Smooth muscle cell (in vitro differentiated cells): Measurements from ENCODE around the gene VTI1A. TPM values are rescaled to one million over a fixed set of nuclear protein-coding genes. Genes with fewer than 3 reads are reported as not detected.

Experiments
- DNase-seq: peaks from one replicate; lab custom pipeline; 2025; ENCODE audit not compliant: unreplicated experiment; lab: John Stamatoyannopoulos, UW
- H2AFZ ChIP-seq: fragments of 200-600 bp; sonication (generic); 2 replicates; pipeline ENCODE4 v1.6.0; 2016; ENCODE audit warnings: antibody characterized with exemption, low read depth, mild to moderate bottlenecking
- H3F3A ChIP-seq: fragments of 200-600 bp; sonication (generic); 2 replicates; pipeline ENCODE4 v1.6.0; 2017; ENCODE audit warnings: antibody characterized with exemption, low read depth
- H3K27ac ChIP-seq: fragments of 200-600 bp; sonication (generic); 2 replicates; pipeline ENCODE4 v1.5.1; 2016; ENCODE audit warnings: low read depth, mild to moderate bottlenecking
- H3K27me3 ChIP-seq: fragments of 200-600 bp; sonication (generic); 2 replicates; pipeline ENCODE4 v1.6.1; 2016; ENCODE audit warnings: low read depth, mild to moderate bottlenecking
- H3K36me3 ChIP-seq: fragments of 200-600 bp; sonication (generic); 2 replicates; pipeline ENCODE4 v1.5.1; 2016; ENCODE audit warnings: low read depth
- H3K4me1 ChIP-seq: fragments of 200-600 bp; sonication (generic); 2 replicates; pipeline ENCODE4 v1.5.1; 2016; ENCODE audit warnings: low read depth
- H3K4me2 ChIP-seq: fragments of 200-600 bp; sonication (generic); 2 replicates; pipeline ENCODE4 v1.6.0; 2016; ENCODE audit warnings: mild to moderate bottlenecking
- H3K4me3 ChIP-seq: fragments of 200-600 bp; sonication (generic); 2 replicates; pipeline ENCODE4 v1.5.1; 2016; ENCODE audit warnings: mild to moderate bottlenecking
- H3K79me2 ChIP-seq: fragments of 200-600 bp; sonication (generic); 2 replicates; pipeline ENCODE4 v1.6.0; 2016; ENCODE audit warnings: low read depth, mild to moderate bottlenecking
- H3K9ac ChIP-seq: fragments of 200-600 bp; sonication (generic); 2 replicates; pipeline ENCODE4 v1.6.0; 2016; ENCODE audit warnings: low read depth
- H3K9me3 ChIP-seq: fragments of 200-600 bp; sonication (generic); replicated peaks from 2 replicates; pipeline ENCODE4 v1.5.1; 2016; ENCODE audit warnings: low read depth
- H4K20me1 ChIP-seq: fragments of 200-600 bp; sonication (generic); 2 replicates; pipeline ENCODE4 v1.6.0; 2016; ENCODE audit warnings: low read depth
- CTCF ChIP-seq: fragments of 200-600 bp; sonication (generic); IDR thresholded peaks from 2 replicates; pipeline ENCODE4 v1.5.1; 2017; ENCODE audit warnings: borderline replicate concordance, mild to moderate bottlenecking, antibody characterized with exemption; ENCODE audit not compliant: insufficient read depth, poor library complexity, severe bottlenecking
- WGBS: methylation state at CpG from one replicate; pipeline ENCODE4 v1.1.7; 2016; ENCODE audit warnings: low lambda C conversion rate; 5-methylcytosine and 5-hydroxymethylcytosine counted together
- polyA plus RNA-seq: library from polyadenylated mRNA; unstranded; fragments of >200 nt; fragmentation: Nextera tagmentation; extraction: Ambion mirVana; gene quantifications from 2 replicates; pipeline ENCODE4 v1.2.1, GENCODE V29; 2016
- total RNA-seq: library from RNA; depleted of rRNA; stranded (reverse); fragments of >200 nt; gene quantifications from 2 replicates; pipeline ENCODE4 v1.2.3, GENCODE V29; 2014

The VTI1A gene
- total and polyA plus RNA-seq, 2 experiments from 2014 or later, result 14.0 to 21.8 TPM

DNA sequence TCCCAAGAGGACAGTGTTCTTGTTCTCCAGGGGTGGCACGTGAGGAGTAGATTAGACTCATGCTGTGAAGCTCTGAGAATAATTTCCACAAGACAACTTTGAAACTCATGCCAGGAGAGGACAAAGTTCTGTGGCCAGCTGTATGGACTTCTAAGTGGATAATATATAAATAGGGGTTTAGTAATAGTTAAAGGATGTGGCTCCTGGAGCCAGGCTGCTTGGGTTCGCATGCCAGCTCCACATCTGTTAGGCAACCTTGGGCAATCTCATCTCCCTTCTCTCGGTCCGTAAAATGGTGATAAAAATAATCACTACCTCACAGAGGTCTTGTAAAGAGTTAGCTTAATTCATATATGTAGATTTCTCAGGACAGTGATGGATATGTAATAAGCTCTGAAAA is 37.3 kb upstream of the VTI1A start:
- no peak overlapping the region for H3K4me3 ChIP-seq
- H3K4me2 ChIP-seq, result no peak overlapping the region
- H3K9me3 ChIP-seq, result no peaks in the 10 kb centered on the region
- H3K9ac ChIP-seq, result no peak overlapping the region
- no peaks in the 10 kb centered on the region for H3K79me2 ChIP-seq
- TF ChIP-seq CTCF, result no peak
- H3F3A ChIP-seq, result no peaks in the 10 kb centered on the region
- H3K27me3 ChIP-seq, result peaks cover 10% of the 10 kb centered on the region
- no peaks in the 10 kb centered on the region for H3K4me1 ChIP-seq
- DNase-seq, result no peak
- WGBS, result 74% methylated on average over 4 of the region's 4 CpGs
- no peaks in the 10 kb centered on the region for H3K36me3 ChIP-seq
- no peak overlapping the region for H2AFZ ChIP-seq
- no peaks in the 10 kb centered on the region for H4K20me1 ChIP-seq
- no peak overlapping the region for H3K27ac ChIP-seq

DNA sequence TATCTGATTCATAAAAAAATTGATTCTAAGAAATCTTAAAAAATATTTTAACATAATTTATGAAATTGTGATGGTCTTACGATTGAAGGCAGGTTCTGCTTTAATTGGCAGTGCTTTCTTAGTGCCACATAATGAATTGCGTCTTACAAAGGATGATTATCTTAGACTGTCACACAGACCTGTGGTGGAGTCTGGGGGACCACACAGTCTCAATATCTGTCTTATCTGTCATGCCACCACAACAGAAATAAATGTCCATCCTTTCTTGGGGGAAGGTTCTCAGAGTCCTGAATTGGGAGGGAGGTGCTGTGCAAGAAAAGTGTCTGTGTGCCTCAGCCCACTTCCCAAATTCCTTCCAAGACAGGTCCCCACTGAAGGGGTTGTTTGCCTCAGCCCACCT is 34.3 kb upstream of the VTI1A start:
- H3K4me1 ChIP-seq, result no peaks in the 10 kb centered on the region
- no peak for DNase-seq
- no peaks in the 10 kb centered on the region for H3K36me3 ChIP-seq
- H2AFZ ChIP-seq, result no peak overlapping the region
- TF ChIP-seq CTCF, result no peak
- no peaks in the 10 kb centered on the region for H3K79me2 ChIP-seq
- no peaks in the 10 kb centered on the region for H3K9me3 ChIP-seq
- no peaks in the 10 kb centered on the region for H4K20me1 ChIP-seq
- H3K4me2 ChIP-seq, result no peak overlapping the region
- no peak overlapping the region for H3K9ac ChIP-seq
- no peak overlapping the region for H3K27ac ChIP-seq
- H3K27me3 ChIP-seq, result peaks cover 10% of the 10 kb centered on the region
- H3K4me3 ChIP-seq, result no peak overlapping the region
- 93% methylated on average over 2 of the region's 2 CpGs for WGBS
- no peaks in the 10 kb centered on the region for H3F3A ChIP-seq

DNA sequence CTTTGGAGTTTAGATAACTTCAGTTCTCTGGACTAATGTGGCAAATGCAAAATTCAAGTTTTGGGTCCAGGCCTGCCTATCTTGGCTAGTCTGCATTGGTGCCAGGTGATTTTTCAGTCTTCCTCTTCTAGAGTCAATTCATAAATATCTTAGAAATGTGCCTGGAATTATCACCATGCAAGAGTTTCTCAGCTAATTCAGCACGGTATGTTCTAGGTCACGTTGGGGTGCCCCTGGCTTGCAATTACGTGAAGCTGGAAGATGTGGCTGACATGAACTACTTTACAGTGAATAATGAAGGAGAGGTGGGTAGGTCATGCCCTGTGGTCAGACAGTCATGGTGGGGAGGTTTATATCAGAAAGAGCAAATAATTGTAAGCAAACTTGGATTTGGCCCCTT is 25.3 kb upstream of the VTI1A start:
- Histone ChIP-seq H2AFZ (no peak overlapping the region), H3K27ac (no peak overlapping the region), H3K9ac (no peak overlapping the region), H3K4me1 (no peaks in the 10 kb centered on the region), H3F3A (no peaks in the 10 kb centered on the region), H3K4me2 (no peak overlapping the region), H3K27me3 (no peaks in the 10 kb centered on the region), H3K79me2 (no peaks in the 10 kb centered on the region), H4K20me1 (no peaks in the 10 kb centered on the region), H3K9me3 (no peaks in the 10 kb centered on the region), H3K36me3 (no peaks in the 10 kb centered on the region), H3K4me3 (no peak overlapping the region)
- no peak for DNase-seq
- WGBS, result 99% methylated on average over 3 of the region's 3 CpGs
- no peak for TF ChIP-seq CTCF

DNA sequence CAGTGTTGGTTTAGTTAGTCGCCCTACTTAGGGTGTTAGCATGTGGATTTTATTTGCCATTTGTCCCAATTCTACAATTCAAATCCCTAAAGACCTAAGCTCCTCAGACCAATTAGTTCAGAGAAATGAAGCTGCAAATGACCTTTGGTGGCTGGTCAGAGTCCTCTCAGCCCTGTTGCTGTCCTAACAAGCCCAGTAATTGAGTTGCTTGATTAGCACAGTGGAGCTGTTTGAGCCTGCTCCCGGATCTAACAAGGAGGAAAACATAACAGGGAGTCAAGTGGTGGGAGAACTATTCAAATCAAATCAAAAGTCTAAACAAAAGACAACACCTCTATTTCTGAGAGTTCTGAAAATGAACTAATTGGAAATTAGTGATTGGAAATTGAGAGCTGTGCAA is 22.4 kb upstream of the VTI1A start:
- H3K9me3 ChIP-seq, result no peaks in the 10 kb centered on the region
- H4K20me1 ChIP-seq, result no peaks in the 10 kb centered on the region
- 84% methylated on average over 2 of the region's 2 CpGs for WGBS
- TF ChIP-seq CTCF, result no peak
- H3K36me3 ChIP-seq, result no peaks in the 10 kb centered on the region
- no peak overlapping the region for H3K4me2 ChIP-seq
- H3K27ac ChIP-seq, result no peak overlapping the region
- H3K4me1 ChIP-seq, result no peaks in the 10 kb centered on the region
- H3K79me2 ChIP-seq, result no peaks in the 10 kb centered on the region
- no peaks in the 10 kb centered on the region for H3K27me3 ChIP-seq
- no peaks in the 10 kb centered on the region for H3F3A ChIP-seq
- H2AFZ ChIP-seq, result no peak overlapping the region
- no peak for DNase-seq
- H3K4me3 ChIP-seq, result no peak overlapping the region
- H3K9ac ChIP-seq, result no peak overlapping the region
